ENCODE data around the gene HTR2A. TPM values are rescaled to one million over a fixed set of nuclear protein-coding genes. Genes with fewer than 3 reads are reported as not detected.

Gene HTR2A
- total and polyA plus RNA-seq, 8 donors: 0.29 to 1.8 (median 0.75) TPM

DNA sequence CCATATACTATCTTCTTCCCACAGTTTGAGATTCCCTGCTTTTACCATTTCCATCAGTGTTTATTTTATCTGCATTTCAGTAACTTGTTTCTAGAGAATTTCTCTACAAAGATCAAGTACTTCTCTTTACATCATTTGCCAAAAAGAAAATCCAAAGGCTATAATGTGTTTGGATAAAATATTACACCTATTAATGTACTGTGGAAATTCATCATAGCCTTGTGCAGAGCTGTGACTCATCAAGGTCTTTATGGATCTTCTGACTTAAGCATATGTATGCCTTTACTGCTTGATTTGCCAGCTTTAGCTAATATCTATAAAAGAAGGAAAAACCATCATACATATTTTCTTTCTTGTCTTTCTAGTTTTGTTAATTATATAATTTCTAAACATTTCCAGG lies 9.6 kb upstream of the HTR2A start:
- H3K27ac ChIP-seq: no peak overlapping the region
- H3K4me1 ChIP-seq: no peaks in the 10 kb centered on the region
- H3K27me3 ChIP-seq: no peaks in the 10 kb centered on the region
- intact Hi-C loops (cut with DNase I): no loop called here
- H3K4me3 ChIP-seq: no peak overlapping the region
- ATAC-seq (no peak), DNase-seq (no peak)
- no peaks in the 10 kb centered on the region for H3K36me3 ChIP-seq
- TF ChIP-seq, protein P1, sequence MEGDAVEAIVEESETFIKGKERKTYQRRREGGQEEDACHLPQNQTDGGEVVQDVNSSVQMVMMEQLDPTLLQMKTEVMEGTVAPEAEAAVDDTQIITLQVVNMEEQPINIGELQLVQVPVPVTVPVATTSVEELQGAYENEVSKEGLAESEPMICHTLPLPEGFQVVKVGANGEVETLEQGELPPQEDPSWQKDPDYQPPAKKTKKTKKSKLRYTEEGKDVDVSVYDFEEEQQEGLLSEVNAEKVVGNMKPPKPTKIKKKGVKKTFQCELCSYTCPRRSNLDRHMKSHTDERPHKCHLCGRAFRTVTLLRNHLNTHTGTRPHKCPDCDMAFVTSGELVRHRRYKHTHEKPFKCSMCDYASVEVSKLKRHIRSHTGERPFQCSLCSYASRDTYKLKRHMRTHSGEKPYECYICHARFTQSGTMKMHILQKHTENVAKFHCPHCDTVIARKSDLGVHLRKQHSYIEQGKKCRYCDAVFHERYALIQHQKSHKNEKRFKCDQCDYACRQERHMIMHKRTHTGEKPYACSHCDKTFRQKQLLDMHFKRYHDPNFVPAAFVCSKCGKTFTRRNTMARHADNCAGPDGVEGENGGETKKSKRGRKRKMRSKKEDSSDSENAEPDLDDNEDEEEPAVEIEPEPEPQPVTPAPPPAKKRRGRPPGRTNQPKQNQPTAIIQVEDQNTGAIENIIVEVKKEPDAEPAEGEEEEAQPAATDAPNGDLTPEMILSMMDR (IDR thresholded peaks at IDR 0.05): no peak
- no peaks in the 10 kb centered on the region for H3K9me3 ChIP-seq

DNA sequence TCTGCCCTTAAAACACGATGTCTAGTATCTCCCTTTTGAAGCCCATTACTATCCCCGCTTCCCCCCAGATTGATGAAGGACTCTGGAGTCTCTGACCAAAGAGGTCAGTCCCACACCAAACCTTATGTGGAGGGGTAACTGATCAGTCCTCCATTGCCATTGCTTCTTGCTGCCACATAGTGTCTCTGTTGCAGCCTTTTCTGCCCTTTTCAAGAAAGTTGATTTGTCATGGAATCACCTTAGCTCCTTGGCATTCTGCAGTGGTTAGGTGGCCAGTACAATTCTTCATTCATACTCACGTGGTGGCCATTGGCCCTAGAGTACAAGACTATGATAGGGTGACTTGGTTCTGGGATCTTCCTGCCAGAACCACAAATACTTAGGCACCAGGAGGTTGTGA lies 8.4 kb upstream of the HTR2A start:
- Histone ChIP-seq H3K9me3 (no peaks in the 10 kb centered on the region), H3K27ac (no peak overlapping the region), H3K4me3 (no peak overlapping the region), H3K36me3 (no peaks in the 10 kb centered on the region), H3K4me1 (no peaks in the 10 kb centered on the region), H3K27me3 (no peaks in the 10 kb centered on the region)
- intact Hi-C loops (cut with DNase I): no loop called here
- no peak for ATAC-seq
- TF ChIP-seq, protein P1 (IDR thresholded peaks at IDR 0.05): no peak
- no peak for DNase-seq

DNA sequence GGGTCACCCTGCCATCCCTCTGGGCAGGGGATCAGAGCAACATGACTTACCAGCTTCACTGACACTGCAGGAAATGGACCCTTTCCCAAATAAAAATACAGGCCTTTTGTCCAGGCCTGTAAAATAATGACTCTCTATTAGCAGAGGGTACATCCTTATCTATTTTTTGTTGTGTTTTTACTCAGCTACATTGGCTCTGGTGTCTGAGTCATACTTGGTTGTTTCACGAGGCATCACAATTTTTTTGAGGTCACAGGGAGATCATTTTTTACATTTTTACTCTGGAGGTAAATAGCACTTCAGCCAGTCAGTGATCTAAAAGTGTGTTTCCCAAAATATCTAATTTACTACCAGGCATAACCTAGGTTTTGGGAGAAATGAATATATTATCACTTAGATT lies 6.9 kb upstream of the HTR2A start:
- TF ChIP-seq, protein P1 (IDR thresholded peaks at IDR 0.05): no peak
- DNase-seq: no peak
- intact Hi-C loops (cut with DNase I): no loop called here
- peak; percentile 30 for ATAC-seq
- no peak overlapping the region for H3K4me3 ChIP-seq
- no peaks in the 10 kb centered on the region for H3K27me3 ChIP-seq
- H3K27ac ChIP-seq: no peak overlapping the region
- H3K36me3 ChIP-seq: no peaks in the 10 kb centered on the region
- H3K9me3 ChIP-seq: no peaks in the 10 kb centered on the region
- H3K4me1 ChIP-seq: no peaks in the 10 kb centered on the region

DNA sequence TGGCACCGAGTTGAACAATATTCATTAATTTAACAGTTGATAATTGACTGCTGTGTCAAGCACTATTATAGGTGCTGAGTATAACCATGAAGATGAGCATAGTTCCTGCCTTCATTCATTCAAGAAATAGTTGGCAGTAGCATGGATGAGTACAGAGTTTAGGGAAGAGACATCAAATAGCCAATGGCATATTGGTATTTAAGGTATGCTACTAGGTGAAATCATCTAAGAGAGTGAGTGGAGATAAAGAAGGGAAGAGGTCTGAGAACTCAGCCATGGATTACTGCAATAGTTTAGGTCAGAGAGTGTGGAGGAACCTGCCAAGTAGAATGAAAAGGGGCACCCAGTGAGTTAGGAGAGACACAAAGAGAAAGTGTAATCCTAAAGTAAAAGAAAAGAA lies 4.9 kb upstream of the HTR2A start:
- Histone ChIP-seq H3K27ac (no peak overlapping the region), H3K4me3 (no peak overlapping the region), H3K9me3 (no peaks in the 10 kb centered on the region), H3K27me3 (no peaks in the 10 kb centered on the region), H3K36me3 (no peaks in the 10 kb centered on the region), H3K4me1 (no peaks in the 10 kb centered on the region)
- TF ChIP-seq, protein P1 (IDR thresholded peaks at IDR 0.05): no peak
- intact Hi-C loops (cut with DNase I): no loop called here
- no peak for DNase-seq
- no peak for ATAC-seq

DNA sequence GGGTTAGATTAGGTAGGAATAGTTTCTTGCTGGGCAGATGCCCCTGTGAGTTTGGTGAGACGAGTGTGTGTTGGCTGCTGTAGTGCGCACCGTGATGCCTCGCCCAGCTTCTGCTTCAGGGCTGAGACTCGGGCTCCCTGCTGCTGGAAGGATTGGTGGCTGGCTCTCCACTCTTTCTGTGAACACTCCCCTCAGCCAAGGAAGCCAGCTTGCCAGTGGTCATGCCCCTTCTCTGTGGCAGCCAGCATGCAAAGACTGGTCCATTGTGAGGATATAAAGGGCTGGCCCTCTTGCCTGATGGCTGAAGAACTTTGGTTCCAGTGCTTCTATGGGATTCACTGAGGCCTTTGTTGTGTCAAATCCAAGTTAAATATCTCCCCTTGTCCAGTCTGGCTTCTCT lies 2.9 kb upstream of the HTR2A start:
- no peaks in the 10 kb centered on the region for H3K4me1 ChIP-seq
- intact Hi-C loops (cut with DNase I): no loop called here

More for the DNA sequence above, 2.9 kb upstream of the HTR2A start:
- ATAC-seq (no peak), DNase-seq (peak in 1 of 4 donors; percentile 44)
- H3K9me3 ChIP-seq: no peaks in the 10 kb centered on the region
- H3K36me3 ChIP-seq: no peaks in the 10 kb centered on the region
- TF ChIP-seq, protein P1 (IDR thresholded peaks at IDR 0.05): no peak
- peaks cover 0 to 2% of the 10 kb centered on the region in 2 donors for H3K27me3 ChIP-seq
- H3K4me3 ChIP-seq: no peak overlapping the region
- H3K27ac ChIP-seq: no peak overlapping the region
